CD14-positive monocyte (primary cell): ENCODE data around the gene REXO5. TPM values are rescaled to one million over a fixed set of nuclear protein-coding genes. Genes with fewer than 3 reads are reported as not detected.
A peak's percentile ranks its signal among the peaks of the same experiment; 100 is the strongest.

ENCODE experiments used
- DNase-seq, 3 donors: peaks; one replicate each; pipeline ENCODE4 v3.0.0-alpha.2; 2011 to 2022
- H2AFZ ChIP-seq: 2 replicates; pipeline ENCODE4 v1.6.0; 2012; ENCODE audit warnings: mild to moderate bottlenecking, low read depth, low read length, inconsistent platforms; ENCODE audit not compliant: insufficient read depth, poor library complexity, severe bottlenecking
- H3K27ac ChIP-seq, 2 donors: 1 replicate in 1 of 2; 2 replicates in 1 of 2; pipeline ENCODE4 v1.5.1; 2012 to 2013; ENCODE audit warnings: low read length in 2 of 2, control low read depth in 1 of 2, inconsistent platforms in 1 of 2, low read depth in 1 of 2, mild to moderate bottlenecking in 1 of 2
- H3K27me3 ChIP-seq, 2 donors: one replicate each; pipeline versions ENCODE4 v1.6.0 to v1.6.1; 2011 to 2013; ENCODE audit warnings: low read length in 2 of 2; ENCODE audit not compliant: control insufficient read depth in 2 of 2, insufficient read depth in 2 of 2
- H3K36me3 ChIP-seq, 2 donors: replicated peaks in 1 of 2; 1 replicate in 1 of 2; 2 replicates in 1 of 2; pipeline versions ENCODE4 v1.5.1 to v1.6.1; 2012 to 2013; ENCODE audit warnings: low read length in 2 of 2, control low read depth in 1 of 2, inconsistent platforms in 1 of 2, mild to moderate bottlenecking in 1 of 2; ENCODE audit not compliant: insufficient read depth in 2 of 2, control insufficient read depth in 1 of 2
- H3K4me1 ChIP-seq, 2 donors: 1 replicate in 1 of 2; 2 replicates in 1 of 2; pipeline versions ENCODE4 v1.5.1 to v1.6.1; 2012 to 2013; ENCODE audit warnings: low read length in 2 of 2, control low read depth in 1 of 2, inconsistent platforms in 1 of 2, mild to moderate bottlenecking in 1 of 2, moderate library complexity in 1 of 2; ENCODE audit not compliant: insufficient read depth in 2 of 2, control insufficient read depth in 1 of 2
- H3K4me2 ChIP-seq: replicated peaks from 2 replicates; pipeline ENCODE3; 2012; ENCODE audit warnings: low read length, moderate library complexity, mild to moderate bottlenecking; ENCODE audit not compliant: poor library complexity, severe bottlenecking; ENCODE audit errors: extremely low read depth
- H3K4me3 ChIP-seq, 3 experiments: fragments of 200-600 bp in 1 of 3; sonication (generic) in 1 of 3; replicated peaks in 1 of 3; 1 replicate in 2 of 3; 2 replicates in 1 of 3; pipeline ENCODE4 v1.5.1; 2011 to 2013; ENCODE audit warnings: low read length in 3 of 3, mild to moderate bottlenecking in 3 of 3, control low read depth in 2 of 3, low read depth in 2 of 3, inconsistent platforms in 1 of 3, moderate library complexity in 1 of 3
- H3K79me2 ChIP-seq: 2 replicates; pipeline ENCODE4 v1.6.0; 2012; ENCODE audit warnings: mild to moderate bottlenecking, control low read depth, inconsistent platforms, low read length, moderate library complexity; ENCODE audit not compliant: insufficient read depth
- H3K9ac ChIP-seq: 2 replicates; pipeline ENCODE4 v1.6.0; 2017; ENCODE audit warnings: low read length, mild to moderate bottlenecking; ENCODE audit not compliant: insufficient read depth, poor library complexity, severe bottlenecking
- H3K9me3 ChIP-seq, 2 donors: replicated peaks in 1 of 2; 1 replicate in 1 of 2; 2 replicates in 1 of 2; pipeline versions ENCODE4 v1.5.1 to v1.6.1; 2012 to 2013; ENCODE audit warnings: low read length in 2 of 2, control low read depth in 1 of 2; ENCODE audit not compliant: control insufficient read depth in 1 of 2, insufficient read depth in 1 of 2
- H4K20me1 ChIP-seq: 2 replicates; pipeline ENCODE4 v1.6.0; 2012; ENCODE audit warnings: mild to moderate bottlenecking, low read length, control low read depth, moderate library complexity; ENCODE audit not compliant: insufficient read depth
- H3K27ac Mint-ChIP-seq, 7 donors: one replicate each; pipeline ENCODE4 v1.8.0; 2020; ENCODE audit warnings: mild to moderate bottlenecking in 7 of 7, mixed read lengths in 7 of 7, moderate library complexity in 6 of 7, inconsistent platforms in 2 of 7
- H3K27me3 Mint-ChIP-seq, 3 donors: one replicate each; pipeline ENCODE4 v1.8.0; 2021 to 2022; ENCODE audit warnings: low read depth in 3 of 3, mild to moderate bottlenecking in 3 of 3, mixed read lengths in 3 of 3, moderate library complexity in 3 of 3, inconsistent platforms in 1 of 3
- H3K36me3 Mint-ChIP-seq, 2 donors: one replicate each; pipeline ENCODE4 v1.8.0; 2020; ENCODE audit warnings: mixed read lengths in 2 of 2, inconsistent platforms in 1 of 2, mild to moderate bottlenecking in 1 of 2
- H3K4me1 Mint-ChIP-seq: one replicate; pipeline ENCODE4 v1.8.0; 2020; ENCODE audit warnings: mild to moderate bottlenecking, mixed read lengths
- H3K4me3 Mint-ChIP-seq, 2 donors: one replicate each; pipeline ENCODE4 v1.8.0; 2020; ENCODE audit warnings: mild to moderate bottlenecking in 2 of 2, mixed read lengths in 2 of 2, moderate library complexity in 1 of 2
- H3K9me3 Mint-ChIP-seq, 7 donors: one replicate each; pipeline ENCODE4 v1.8.0; 2020 to 2022; ENCODE audit warnings: mixed read lengths in 7 of 7, mild to moderate bottlenecking in 6 of 7, moderate library complexity in 6 of 7, inconsistent platforms in 2 of 7
- CTCF ChIP-seq: fragments of 200-600 bp; IDR thresholded peaks from one replicate; pipeline ENCODE4 v1.8.0; 2022; ENCODE audit warnings: antibody characterized with exemption, mild to moderate bottlenecking
- WGBS: methylation state at CpG from one replicate; pipeline ENCODE4 v1.1.5; 2013; ENCODE audit warnings: missing lambda C conversion rate; ENCODE audit not compliant: insufficient coverage; 5-methylcytosine and 5-hydroxymethylcytosine counted together
- intact Hi-C, 2 donors: fragments of 100-400 bp; cut with micrococcal nuclease; formaldehyde crosslinking; loops; one replicate each; pipeline versions ENCODE4 v1.15.0 to v1.15.1; 2023
- polyA plus RNA-seq, 3 donors: library from polyadenylated mRNA; depleted of rRNA in 1 of 3; unstranded in 2 of 3; stranded (reverse) in 1 of 3; fragments of 300-500 nt in 2 of 3; fragments of >200 nt in 1 of 3; fragmentation: Illumina TruSeq in 2 of 3; gene quantifications; 1 replicate in 2 of 3; 2 replicates in 1 of 3; pipeline ENCODE4 v1.2.3, GENCODE V29; 2012 to 2021

REXO5 gene
- polyA plus RNA-seq, 3 donors: 0.52 to 1.4 (median 0.55) TPM

GRCh38 chr16:20798364-20798763 lies 8.0 kb upstream of the REXO5 start:
- H3K9me3 Mint-ChIP-seq: no peaks in the 10 kb centered on the region
- Histone ChIP-seq H3K4me3 (no peak overlapping the region), H3K9ac (no peak overlapping the region), H3K4me1 (no peaks in the 10 kb centered on the region), H3K27me3 (no peaks in the 10 kb centered on the region), H3K36me3 (peaks cover 42 to 74% of the 10 kb centered on the region in 2 donors), H3K9me3 (no peaks in the 10 kb centered on the region), H3K27ac (no peak overlapping the region), H3K4me2 (no peak overlapping the region), H3K79me2 (peaks cover 2% of the 10 kb centered on the region), H4K20me1 (no peaks in the 10 kb centered on the region), H2AFZ (no peak overlapping the region)
- peaks cover 32 to 35% of the 10 kb centered on the region in 2 donors for H3K36me3 Mint-ChIP-seq
- no peaks in the 10 kb centered on the region for H3K4me1 Mint-ChIP-seq
- TF ChIP-seq CTCF: no peak
- H3K4me3 Mint-ChIP-seq: no peak overlapping the region
- intact Hi-C loops: no loop called here
- H3K27ac Mint-ChIP-seq: no peak overlapping the region
- no peak for DNase-seq
- WGBS: 14% methylated on average over 1 of the region's 2 CpGs
- no peaks in the 10 kb centered on the region for H3K27me3 Mint-ChIP-seq

GRCh38 chr16:20799599-20799998 lies 6.7 kb upstream of the REXO5 start:
- Histone ChIP-seq H2AFZ (no peak overlapping the region), H3K4me1 (no peaks in the 10 kb centered on the region), H3K79me2 (peaks cover 9% of the 10 kb centered on the region), H3K27ac (no peak overlapping the region), H3K9ac (no peak overlapping the region), H3K9me3 (no peaks in the 10 kb centered on the region), H3K36me3 (peaks cover 42 to 73% of the 10 kb centered on the region in 2 donors), H3K4me3 (no peak overlapping the region), H3K4me2 (no peak overlapping the region), H3K27me3 (no peaks in the 10 kb centered on the region), H4K20me1 (no peaks in the 10 kb centered on the region)
- Mint-ChIP-seq H3K27ac (no peak overlapping the region), H3K4me3 (no peak overlapping the region), H3K27me3 (no peaks in the 10 kb centered on the region), H3K36me3 (peaks cover 34 to 38% of the 10 kb centered on the region in 2 donors), H3K9me3 (no peaks in the 10 kb centered on the region), H3K4me1 (no peaks in the 10 kb centered on the region)
- TF ChIP-seq CTCF: peak; percentile 46
- DNase-seq: peak in 1 of 3 donors; percentile 34
- intact Hi-C loops: no loop called here
- no CpG with 5 or more reads among the region's 2 CpGs for WGBS
